Measurements from ENCODE around the gene TMEM255B. TPM values are rescaled to one million over a fixed set of nuclear protein-coding genes. Genes with fewer than 3 reads are reported as not detected.

TMEM255B gene
- total RNA-seq, 1 donor = 0.43 TPM

- no peak overlapping the region for H3K4me3 ChIP-seq (ENCODE audit: low read depth, low read length)
- no peak for TF ChIP-seq CTCF (IDR thresholded peaks at IDR 0.05; ENCODE audit: insufficient read depth, low read depth, low read length)
- DNase-seq (ENCODE audit: low read depth) = no peak
Observed at GRCh38 chr13:113819341-113819730, 60.3 kb downstream of the TMEM255B start.

GRCh38 chr13:113819731-113820715 lies 61.0 kb downstream of the TMEM255B start:
- TF ChIP-seq CTCF (IDR thresholded peaks at IDR 0.05; ENCODE audit: insufficient read depth, low read depth, low read length) = no peak
- no peak for DNase-seq (ENCODE audit: low read depth)
- H3K4me3 ChIP-seq (ENCODE audit: low read depth, low read length) = no peak overlapping the region

- peak overlapping the region; percentile 23 for H3K4me3 ChIP-seq (ENCODE audit: low read depth, low read length)
- peak; percentile 99 for DNase-seq (ENCODE audit: low read depth)
- TF ChIP-seq CTCF (IDR thresholded peaks at IDR 0.05; ENCODE audit: insufficient read depth, low read depth, low read length) = peak; percentile 23
Observed at GRCh38 chr13:113820813-113821651, 62.0 kb downstream of the TMEM255B start.

- no peak for DNase-seq (ENCODE audit: low read depth)
- no peak overlapping the region for H3K4me3 ChIP-seq (ENCODE audit: low read depth, low read length)
- TF ChIP-seq CTCF (IDR thresholded peaks at IDR 0.05; ENCODE audit: insufficient read depth, low read depth, low read length) = no peak
Observed at GRCh38 chr13:113821847-113822246, 62.8 kb downstream of the TMEM255B start.

GRCh38 chr13:113822266-113822665 lies 63.2 kb downstream of the TMEM255B start:
- no peak for DNase-seq (ENCODE audit: low read depth)
- no peak for TF ChIP-seq CTCF (IDR thresholded peaks at IDR 0.05; ENCODE audit: insufficient read depth, low read depth, low read length)
- H3K4me3 ChIP-seq (ENCODE audit: low read depth, low read length) = no peak overlapping the region

- no peak overlapping the region for H3K4me3 ChIP-seq (ENCODE audit: low read depth, low read length)
- TF ChIP-seq CTCF (IDR thresholded peaks at IDR 0.05; ENCODE audit: insufficient read depth, low read depth, low read length) = no peak
- no peak for DNase-seq (ENCODE audit: low read depth)
Observed at GRCh38 chr13:113822956-113823744, 64.1 kb downstream of the TMEM255B start.

All from fibroblast of villous mesenchyme (primary cell).